MM.1S (cell line): Measurements from ENCODE around the gene TIAL1.

Source experiments
- DNase-seq: peaks from one replicate; pipeline ENCODE4 v3.0.0-alpha.2; 2015
- H2AFZ ChIP-seq: fragments of 300-600 bp; sonication (generic); 2 replicates; pipeline ENCODE4 v1.6.0; 2016; ENCODE audit warnings: antibody characterized with exemption, low read length
- H3F3A ChIP-seq: fragments of 300-600 bp; sonication (generic); 2 replicates; pipeline ENCODE4 v1.6.1; 2016; ENCODE audit warnings: mild to moderate bottlenecking, antibody characterized with exemption, low read length, moderate library complexity, mixed read lengths; ENCODE audit not compliant: insufficient read depth
- H3K27ac ChIP-seq: fragments of 300-600 bp; sonication (generic); 2 replicates; pipeline ENCODE4 v1.5.1; 2016; ENCODE audit warnings: mild to moderate bottlenecking, low read length
- H3K27me3 ChIP-seq: fragments of 300-600 bp; sonication (generic); replicated peaks from 2 replicates; pipeline ENCODE4 v1.6.0; 2016; ENCODE audit warnings: low read length; ENCODE audit not compliant: insufficient read depth
- H3K36me3 ChIP-seq: fragments of 300-600 bp; sonication (generic); replicated peaks from 2 replicates; pipeline ENCODE4 v1.6.1; 2016; ENCODE audit warnings: mild to moderate bottlenecking, low read length, mixed read lengths; ENCODE audit not compliant: insufficient read depth
- H3K4me1 ChIP-seq: fragments of 300-600 bp; sonication (generic); 2 replicates; pipeline ENCODE4 v1.6.1; 2016; ENCODE audit warnings: low read length, mixed read lengths
- H3K4me2 ChIP-seq: fragments of 300-600 bp; sonication (generic); 2 replicates; pipeline ENCODE4 v1.6.0; 2016; ENCODE audit warnings: low read depth, low read length
- H3K4me3 ChIP-seq: fragments of 300-600 bp; sonication (generic); 2 replicates; pipeline ENCODE4 v1.5.1; 2016; ENCODE audit warnings: low read length, mixed read lengths
- H3K79me2 ChIP-seq: fragments of 300-600 bp; sonication (generic); 2 replicates; pipeline ENCODE4 v1.6.1; 2016; ENCODE audit warnings: mixed run types, low read length, mixed read lengths
- H3K9ac ChIP-seq: fragments of 300-600 bp; sonication (generic); 2 replicates; pipeline ENCODE4 v1.6.1; 2016; ENCODE audit warnings: low read length, mixed read lengths
- H3K9me2 ChIP-seq: fragments of 300-600 bp; sonication (generic); replicated peaks from 2 replicates; pipeline ENCODE4 v1.6.1; 2016; ENCODE audit warnings: mild to moderate bottlenecking, low read length, mixed read lengths; ENCODE audit not compliant: insufficient read depth
- H3K9me3 ChIP-seq: fragments of 300-600 bp; sonication (generic); replicated peaks from 2 replicates; pipeline ENCODE4 v1.6.1; 2016; ENCODE audit warnings: mild to moderate bottlenecking, low read length, mixed read lengths; ENCODE audit not compliant: insufficient read depth
- H4K20me1 ChIP-seq: fragments of 300-600 bp; sonication (generic); 2 replicates; pipeline ENCODE4 v1.6.1; 2016; ENCODE audit warnings: mild to moderate bottlenecking, low read length, moderate library complexity, mixed read lengths; ENCODE audit not compliant: insufficient read depth
- CTCF ChIP-seq: fragments of 300-600 bp; sonication (generic); IDR thresholded peaks from 2 replicates; pipeline ENCODE4 v1.5.1; 2016; ENCODE audit warnings: antibody characterized with exemption, low read length, mixed read lengths
- EZH2 ChIP-seq: fragments of 300-600 bp; sonication (generic); optimal IDR thresholded peaks from 2 replicates; pipeline ENCODE3; 2017; ENCODE audit warnings: low read depth, mild to moderate bottlenecking, antibody characterized with exemption, low read length, mixed read lengths
- EZH2phosphoT487 ChIP-seq: fragments of 300-600 bp; sonication (generic); IDR thresholded peaks from 2 replicates; pipeline ENCODE4 v1.6.1; 2018; ENCODE audit warnings: antibody characterized with exemption, low read length

The TIAL1 gene

GRCh38 chr10:119598397-119598796 is 1.6 kb upstream of the TIAL1 start:
- Histone ChIP-seq H3K4me1 (peaks cover 8% of the 10 kb centered on the region; the same call in 1 of the 2 replicates), H3K27me3 (no peaks in the 10 kb centered on the region), H2AFZ (no peak overlapping the region), H3K9me2 (no peaks in the 10 kb centered on the region), H3K36me3 (no peaks in the 10 kb centered on the region), H3K79me2 (peaks cover 35% of the 10 kb centered on the region), H3K4me2 (peak overlapping the region; percentile 90; the same call in 1 of the 2 replicates), H3K9ac (no peak overlapping the region), H3F3A (peaks cover 7% of the 10 kb centered on the region; the same call in 1 of the 2 replicates), H4K20me1 (no peaks in the 10 kb centered on the region; the same call in 1 of the 2 replicates), H3K4me3 (no peak overlapping the region), H3K27ac (no peak overlapping the region), H3K9me3 (no peaks in the 10 kb centered on the region)
- TF ChIP-seq CTCF (no peak), EZH2 (no peak), EZH2phosphoT487 (no peak)
- DNase-seq = no peak

- peak overlapping the region; percentile 90 for H3K4me2 ChIP-seq
- H3K79me2 ChIP-seq = peaks cover 43% of the 10 kb centered on the region
- DNase-seq = peak; percentile 16
- H3K9me2 ChIP-seq = no peaks in the 10 kb centered on the region
- H3K9me3 ChIP-seq = no peaks in the 10 kb centered on the region
- H3K9ac ChIP-seq = peak overlapping the region; percentile 56; the same call in 1 of the 2 replicates
- peaks cover 7% of the 10 kb centered on the region; the same call in 1 of the 2 replicates for H3F3A ChIP-seq
- peaks cover 15% of the 10 kb centered on the region; the same call in 1 of the 2 replicates for H3K4me1 ChIP-seq
- H3K4me3 ChIP-seq = peak overlapping the region; percentile 69
- H4K20me1 ChIP-seq = no peaks in the 10 kb centered on the region; the same call in 1 of the 2 replicates
- TF ChIP-seq CTCF (no peak), EZH2 (no peak), EZH2phosphoT487 (no peak)
- no peaks in the 10 kb centered on the region for H3K27me3 ChIP-seq
- H3K27ac ChIP-seq = peak overlapping the region; percentile 36; the same call in 1 of the 2 replicates
- no peaks in the 10 kb centered on the region for H3K36me3 ChIP-seq
- peak overlapping the region; percentile 75 for H2AFZ ChIP-seq
Observed at GRCh38 chr10:119597405-119598186, 832 bp upstream of the TIAL1 start.

GRCh38 chr10:119595676-119596515 is 868 bp downstream of the TIAL1 start:
- no peaks in the 10 kb centered on the region for H3K27me3 ChIP-seq
- peaks cover 22% of the 10 kb centered on the region for H3K4me1 ChIP-seq
- peak; percentile 39 for DNase-seq
- H3K9me2 ChIP-seq = no peaks in the 10 kb centered on the region
- no peaks in the 10 kb centered on the region for H3K9me3 ChIP-seq
- H3K4me3 ChIP-seq = peak overlapping the region; percentile 97
- H3K9ac ChIP-seq = peak overlapping the region; percentile 84
- H3K27ac ChIP-seq = peak overlapping the region; percentile 49; the same call in 1 of the 2 replicates
- peaks cover 60% of the 10 kb centered on the region for H3K79me2 ChIP-seq
- peaks cover 9% of the 10 kb centered on the region; the same call in 1 of the 2 replicates for H4K20me1 ChIP-seq
- H3F3A ChIP-seq = peaks cover 7% of the 10 kb centered on the region; the same call in 1 of the 2 replicates
- TF ChIP-seq CTCF (no peak), EZH2phosphoT487 (no peak), EZH2 (no peak)
- peak overlapping the region; percentile 90 for H3K4me2 ChIP-seq
- no peaks in the 10 kb centered on the region; the same call in 1 of the 2 replicates for H3K36me3 ChIP-seq
- peak overlapping the region; percentile 64 for H2AFZ ChIP-seq
